GM06990 (cell line): ENCODE results near the gene WLS.
"Not testable (repeated sequence)": the region's sequence is repeated elsewhere in the genome, so short reads cannot be mapped to it uniquely, and the experiment has no call there.

Experiments
- DNase-seq: peaks from one replicate; pipeline ENCODE4 v3.0.0-alpha.2; 2011; ENCODE audit not compliant: insufficient read length; ENCODE audit errors: extremely low read depth
- H3K27me3 ChIP-seq: replicated peaks from 2 replicates; pipeline ENCODE4 v1.6.0; 2011; ENCODE audit warnings: low read length; ENCODE audit not compliant: control insufficient read depth, insufficient read depth
- H3K36me3 ChIP-seq: 2 replicates; pipeline ENCODE4 v1.5.1; 2011; ENCODE audit warnings: low read length; ENCODE audit not compliant: control insufficient read depth, insufficient read depth
- H3K4me3 ChIP-seq: replicated peaks from 2 replicates; pipeline ENCODE4 v1.5.1; 2011; ENCODE audit warnings: low read depth, mild to moderate bottlenecking, control low read depth, low read length
- CTCF ChIP-seq: IDR thresholded peaks from 2 replicates; pipeline ENCODE4 v1.5.1; 2011; ENCODE audit warnings: low read length, control low read depth, mild to moderate bottlenecking, inconsistent platforms; ENCODE audit not compliant: insufficient read depth, poor library complexity, severe bottlenecking

Gene WLS

GRCh38 chr1:68273530-68273929, 41.2 kb upstream of the WLS start:
- TF ChIP-seq CTCF = no peak
- Histone ChIP-seq H3K27me3 (no peaks in the 10 kb centered on the region), H3K4me3 (no peak overlapping the region), H3K36me3 (no peaks in the 10 kb centered on the region)
- no peak for DNase-seq

- Histone ChIP-seq H3K4me3 (no peak overlapping the region), H3K27me3 (no peaks in the 10 kb centered on the region), H3K36me3 (no peaks in the 10 kb centered on the region)
- no peak for DNase-seq
- no peak for TF ChIP-seq CTCF
Measured at GRCh38 chr1:68271596-68271995, 39.3 kb upstream of the WLS start.

- H3K4me3 ChIP-seq = no peak overlapping the region
- TF ChIP-seq CTCF = no peak
- H3K27me3 ChIP-seq = no peaks in the 10 kb centered on the region
- no peak for DNase-seq
- H3K36me3 ChIP-seq = no peaks in the 10 kb centered on the region
Measured at GRCh38 chr1:68270951-68271350, 38.6 kb upstream of the WLS start.

GRCh38 chr1:68269637-68270430, 37.5 kb upstream of the WLS start:
- no peak for TF ChIP-seq CTCF
- Histone ChIP-seq H3K27me3 (no peaks in the 10 kb centered on the region), H3K4me3 (no peak overlapping the region), H3K36me3 (no peaks in the 10 kb centered on the region)
- no peak for DNase-seq

- H3K36me3 ChIP-seq = no peaks in the 10 kb centered on the region
- no peak for TF ChIP-seq CTCF
- no peak for DNase-seq
- H3K27me3 ChIP-seq = no peaks in the 10 kb centered on the region
- no peak overlapping the region for H3K4me3 ChIP-seq
Measured at GRCh38 chr1:68268896-68269483, 36.7 kb upstream of the WLS start.

- H3K4me3 ChIP-seq, H3K36me3 ChIP-seq, H3K27me3 ChIP-seq, DNase-seq: not testable (repeated sequence)
Measured at GRCh38 chr1:68256824-68257223, 24.5 kb upstream of the WLS start.
